GM19455 (cell line): ENCODE results near the gene FAM216B.
"Not testable (repeated sequence)": the region's sequence is repeated elsewhere in the genome, so short reads cannot be mapped to it uniquely, and the experiment has no call there.

Experiments
- ATAC-seq: cut with Tn5 transposase; IDR thresholded peaks from one replicate; pipeline ENCODE4 v1.9.1; 2021; ENCODE audit not compliant: unreplicated experiment

The FAM216B gene

DNA sequence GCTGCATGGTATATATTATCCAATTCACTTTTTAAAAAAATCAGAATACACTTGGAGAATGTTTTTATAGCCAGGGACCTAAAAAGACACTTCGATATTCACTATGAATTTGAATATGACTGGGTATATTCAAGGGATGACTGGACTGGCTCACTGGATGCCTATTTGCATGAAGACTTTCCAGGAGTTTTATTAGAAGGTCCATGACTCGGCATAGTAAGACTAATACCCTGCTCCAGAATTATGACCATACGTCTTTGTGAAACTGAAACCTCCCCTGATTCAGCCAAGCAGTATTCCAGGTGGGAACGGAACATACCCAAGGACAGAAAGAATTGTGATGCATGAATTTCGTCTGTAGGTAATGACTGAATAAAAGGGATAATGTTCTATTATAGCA lies 3.9 kb upstream of the FAM216B start:
- ATAC-seq, result no peak

DNA sequence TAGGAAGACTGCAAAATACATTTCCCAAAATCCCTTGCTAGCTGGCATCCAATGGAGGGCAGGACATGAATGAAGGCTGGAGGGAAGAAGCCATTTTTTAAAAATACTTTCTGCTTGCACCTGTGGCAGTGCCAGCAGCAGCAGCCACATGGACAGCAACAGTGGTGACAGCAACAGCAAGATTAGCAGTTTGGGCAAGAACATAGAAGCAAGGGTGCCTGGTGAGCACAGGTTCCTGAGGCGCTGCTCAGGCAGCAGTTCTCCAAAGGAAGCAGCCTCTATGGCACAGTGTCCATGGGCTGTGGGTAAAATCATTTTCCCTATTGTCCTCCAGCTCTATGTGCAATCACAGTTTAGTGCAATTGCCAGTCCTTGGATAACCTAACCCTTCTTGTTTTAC lies 1.3 kb upstream of the FAM216B start:
- ATAC-seq, result no peak

DNA sequence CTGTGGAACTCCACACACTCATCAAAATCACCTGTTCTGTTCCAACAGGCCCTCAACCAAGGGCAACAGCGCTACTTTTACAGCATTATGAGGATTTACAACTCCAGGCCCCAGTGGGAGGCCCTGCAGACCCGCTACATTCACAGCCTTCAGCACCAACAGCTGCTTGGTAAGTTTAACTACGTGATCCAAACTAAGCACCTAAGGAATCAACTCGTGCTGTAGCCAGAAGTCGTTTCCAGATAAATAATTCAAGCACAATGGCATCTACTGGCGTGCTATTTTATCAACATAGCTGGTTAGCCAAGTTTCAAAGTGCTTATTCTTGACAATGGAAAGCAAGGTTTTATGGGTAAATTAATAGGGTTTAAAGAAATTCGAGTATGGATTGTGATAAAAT lies 5.3 kb downstream of the FAM216B start:
- no peak for ATAC-seq

DNA sequence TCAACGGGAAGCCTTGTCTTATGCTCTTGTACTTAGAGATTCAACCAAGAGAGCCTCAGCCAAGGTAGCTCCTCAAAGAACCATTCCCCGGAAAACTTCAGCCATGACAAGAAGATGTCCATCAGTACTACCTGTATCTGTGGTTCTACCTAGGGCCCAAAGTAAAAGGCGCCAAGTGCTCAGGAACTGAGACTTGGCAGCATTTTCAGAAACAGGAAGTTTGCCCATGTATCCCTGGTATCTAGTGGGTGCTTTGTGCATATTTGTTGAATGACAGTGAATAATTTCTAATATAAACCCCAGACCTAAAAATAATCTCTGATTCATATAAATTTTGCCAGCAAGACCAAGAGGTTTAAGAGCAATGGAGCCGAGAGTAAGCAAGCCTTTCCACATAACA lies 7.2 kb downstream of the FAM216B start:
- ATAC-seq, result no peak

DNA sequence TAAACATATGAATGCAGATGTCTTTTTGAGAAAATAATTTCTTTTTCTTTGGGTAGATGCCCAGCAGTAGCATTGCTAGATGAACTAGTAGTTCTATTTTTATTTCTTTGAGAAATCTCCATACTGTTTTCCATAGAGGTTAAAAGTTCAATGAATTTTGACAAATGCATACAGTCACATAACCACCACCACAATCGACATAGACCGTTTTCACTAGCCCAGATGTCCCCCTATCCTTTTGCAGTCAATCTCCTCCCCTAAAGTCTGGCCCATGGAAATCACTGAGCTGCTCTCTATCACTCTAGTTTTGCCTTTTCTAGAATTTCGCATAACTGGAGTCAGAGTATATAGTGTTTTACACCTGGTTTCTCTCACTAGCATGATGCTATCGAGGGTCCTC lies 10.8 kb downstream of the FAM216B start:
- ATAC-seq, result no peak

DNA sequence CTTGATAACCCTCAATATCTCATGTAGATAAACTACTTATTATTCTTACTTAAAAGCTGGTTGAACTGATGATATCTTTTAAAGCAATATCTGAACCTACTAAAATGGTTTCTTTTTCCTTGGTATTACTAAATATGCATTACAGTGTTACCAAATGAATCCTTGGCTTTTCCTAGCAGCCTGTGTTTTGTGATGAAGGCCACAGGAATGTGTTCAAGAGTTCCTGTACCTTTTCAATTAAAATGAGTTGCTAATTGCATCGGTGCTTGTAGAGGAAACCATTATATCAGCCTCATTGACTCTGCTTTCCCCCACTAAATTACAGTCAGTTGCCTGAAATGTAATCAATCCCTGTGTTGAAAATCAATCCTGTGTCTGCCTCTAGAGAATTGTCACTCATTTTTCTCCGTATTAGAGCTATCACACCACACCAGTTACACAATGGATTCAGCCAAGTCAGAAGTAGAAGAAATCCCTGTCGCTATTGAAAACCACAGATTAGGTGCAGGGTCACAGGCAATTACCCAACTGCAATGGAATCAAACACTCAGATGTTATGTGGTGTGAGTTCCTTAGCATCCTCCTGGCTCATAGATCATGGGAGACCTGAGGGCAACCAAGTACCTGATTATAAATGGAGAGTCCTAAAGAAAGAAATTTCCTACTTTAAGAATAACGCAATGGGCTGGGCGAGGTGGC lies 13.3 kb downstream of the FAM216B start:
- no peak for ATAC-seq

DNA sequence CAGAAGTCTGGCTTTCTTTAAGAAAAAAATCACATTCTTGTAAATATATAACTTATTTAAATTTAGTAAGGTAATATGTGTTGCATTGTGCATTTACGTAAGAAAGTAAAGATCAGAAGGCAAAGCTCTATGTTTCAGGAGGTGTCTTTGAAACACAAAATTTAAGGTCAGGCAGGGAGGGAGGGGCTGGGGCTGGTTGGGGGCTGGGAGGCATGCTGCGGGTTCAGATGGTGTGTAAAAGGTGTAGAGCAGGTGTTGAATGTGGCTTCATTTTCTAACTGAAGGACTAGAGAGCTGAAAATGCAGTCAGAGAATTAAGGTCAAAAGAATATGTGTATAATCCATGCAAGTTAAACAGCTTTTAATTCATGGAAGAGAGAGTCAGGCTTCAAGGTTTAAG lies 14.3 kb downstream of the FAM216B start:
- ATAC-seq, result no peak

DNA sequence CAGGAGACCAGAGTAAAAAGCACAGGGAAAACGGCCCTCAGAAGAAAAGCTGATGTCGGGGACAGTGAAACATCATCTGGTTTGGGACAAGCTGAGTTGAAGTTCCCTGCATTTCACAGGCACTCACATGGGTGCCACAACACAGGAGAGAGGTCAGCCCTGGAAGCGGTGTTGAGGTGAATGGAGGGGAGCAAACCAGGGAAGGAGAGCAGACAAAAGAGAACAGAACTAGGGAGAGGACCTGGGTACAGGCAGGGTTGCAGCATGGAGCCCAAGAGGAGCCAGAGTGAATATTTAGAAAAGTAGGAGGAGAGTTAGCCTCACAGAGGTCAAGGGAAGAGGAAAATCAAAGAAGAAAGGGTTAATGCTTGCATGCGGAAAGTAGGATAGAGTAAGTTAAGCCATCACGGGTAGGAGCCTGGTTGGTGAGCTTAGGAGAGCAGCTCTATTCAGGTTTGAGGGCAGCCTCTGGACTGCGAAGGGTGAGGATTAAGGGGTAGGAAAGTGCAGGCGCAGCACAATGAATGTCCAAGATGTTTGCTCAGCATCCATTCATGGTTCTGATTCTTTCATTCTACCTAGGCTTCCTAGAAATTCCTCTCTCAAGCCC lies 15.5 kb downstream of the FAM216B start:
- ATAC-seq, result no peak

DNA sequence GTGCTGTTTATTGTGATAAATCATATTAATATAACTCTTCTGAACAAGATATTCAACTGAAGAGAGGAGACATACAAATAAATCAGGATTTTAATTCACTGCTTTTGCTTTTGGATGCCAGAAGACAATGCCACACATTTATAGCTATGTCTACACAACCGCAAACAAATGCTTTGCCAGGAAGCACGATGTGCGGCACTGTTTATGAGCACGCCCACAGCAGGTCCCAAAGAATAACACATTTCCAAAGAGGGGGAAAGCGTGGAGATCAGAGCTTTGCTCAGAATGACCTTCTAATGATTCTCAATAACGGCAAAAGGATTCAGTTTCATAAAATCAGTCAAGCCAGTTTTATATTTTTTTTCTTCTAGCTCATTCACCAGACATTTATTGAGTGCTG lies 16.7 kb downstream of the FAM216B start:
- ATAC-seq, result no peak

DNA sequence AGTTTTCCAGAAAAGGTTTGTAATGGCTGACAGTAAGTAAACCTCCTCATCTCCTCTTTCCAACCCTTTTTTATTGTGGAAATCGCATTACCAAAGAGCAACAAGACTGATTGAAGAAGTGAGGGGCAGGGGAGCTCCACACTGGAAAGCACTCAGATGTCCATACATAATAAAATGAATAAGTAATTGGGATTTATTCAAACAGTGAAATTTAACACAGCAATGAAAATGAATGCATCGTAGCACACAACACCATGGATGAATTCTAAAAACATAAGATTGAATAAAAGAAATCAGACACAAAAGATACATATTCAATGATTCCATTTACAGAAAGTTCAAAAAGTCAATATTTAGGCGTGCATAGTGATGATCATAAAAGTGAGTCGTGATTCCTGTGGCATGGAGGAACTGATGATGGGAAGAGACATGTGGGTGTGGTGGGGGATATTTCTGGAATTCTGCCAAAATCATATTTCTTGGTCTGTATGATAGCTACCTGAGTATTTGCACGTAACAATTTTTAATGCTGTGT lies 18.8 kb downstream of the FAM216B start:
- ATAC-seq, result no peak

DNA sequence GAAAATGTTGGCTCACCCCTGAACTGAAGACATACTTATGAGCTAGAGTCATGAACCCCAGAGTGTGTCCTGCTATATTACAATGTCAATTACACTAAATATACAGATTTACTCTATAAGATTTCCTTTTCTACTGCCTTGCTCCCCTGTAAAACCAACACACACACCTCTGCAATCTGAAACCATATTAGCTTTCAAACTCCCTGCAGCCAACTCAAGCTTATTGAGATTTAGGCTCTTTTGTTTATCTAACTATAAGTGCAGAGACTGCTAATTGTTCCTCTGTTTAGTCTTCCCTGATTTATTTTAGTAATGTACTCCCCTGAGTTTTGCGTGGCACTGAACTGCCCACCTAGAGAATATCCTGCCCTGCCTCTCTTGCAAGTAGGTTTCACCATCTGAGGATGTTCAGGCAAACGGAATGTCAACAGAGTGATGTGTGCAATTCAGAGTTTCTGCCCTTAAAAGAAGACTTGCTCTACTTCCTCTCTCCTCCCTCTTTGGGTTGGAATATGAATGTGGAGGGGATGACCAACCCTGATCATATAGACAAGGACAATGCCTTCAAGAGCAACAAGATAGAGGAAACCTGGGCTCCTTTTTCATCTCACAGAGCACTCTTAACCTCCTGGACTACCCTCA lies 22.3 kb downstream of the FAM216B start:
- ATAC-seq, result no peak

DNA sequence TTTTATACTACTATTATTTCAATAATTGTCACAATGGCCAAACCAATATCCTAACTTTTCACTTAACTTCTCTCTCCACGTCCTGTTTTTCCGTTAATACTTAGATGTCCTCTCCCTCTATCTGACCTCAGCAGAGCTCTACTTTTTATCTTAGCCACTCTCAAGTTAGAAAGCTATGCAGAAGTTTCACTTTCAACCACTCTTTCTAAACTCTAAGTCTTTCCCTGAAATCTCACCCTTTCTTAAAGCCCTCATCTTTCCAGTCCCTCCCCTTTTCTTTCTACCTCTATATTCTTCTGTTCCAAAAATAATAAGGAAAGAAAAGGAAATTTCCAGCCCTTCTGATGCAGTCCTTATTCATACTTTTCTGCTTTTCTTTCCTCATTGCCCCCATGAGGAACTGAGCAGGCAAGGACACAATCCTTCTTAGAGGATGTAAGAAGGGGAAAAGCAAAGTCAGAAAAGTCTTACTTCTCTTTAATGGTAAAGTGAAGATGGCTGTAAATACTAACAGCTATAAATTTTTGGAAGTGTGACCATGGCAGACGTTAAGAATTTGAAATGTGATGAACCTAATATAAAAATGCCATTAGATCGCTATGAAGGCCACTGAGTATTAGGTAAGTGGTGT lies 23.0 kb downstream of the FAM216B start:
- ATAC-seq, result no peak

DNA sequence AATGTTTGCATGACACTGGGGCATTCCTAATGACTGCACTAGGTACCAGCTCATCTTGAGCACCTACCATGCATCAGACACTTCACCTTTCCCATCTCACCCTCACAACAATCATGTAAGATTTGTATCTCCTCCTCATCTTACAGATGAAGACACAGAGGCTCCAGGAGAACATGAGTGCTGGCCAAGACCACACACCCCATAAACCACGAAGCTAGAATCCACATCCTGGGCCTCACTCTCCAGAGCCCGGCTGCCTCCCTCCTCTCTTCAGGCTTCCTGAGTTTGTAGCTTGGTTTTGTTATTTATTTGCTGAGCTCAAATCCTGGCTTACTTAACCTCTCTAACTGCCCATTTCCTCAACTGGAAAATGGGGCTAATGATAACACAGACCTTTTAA lies 25.9 kb downstream of the FAM216B start:
- ATAC-seq, result no peak

DNA sequence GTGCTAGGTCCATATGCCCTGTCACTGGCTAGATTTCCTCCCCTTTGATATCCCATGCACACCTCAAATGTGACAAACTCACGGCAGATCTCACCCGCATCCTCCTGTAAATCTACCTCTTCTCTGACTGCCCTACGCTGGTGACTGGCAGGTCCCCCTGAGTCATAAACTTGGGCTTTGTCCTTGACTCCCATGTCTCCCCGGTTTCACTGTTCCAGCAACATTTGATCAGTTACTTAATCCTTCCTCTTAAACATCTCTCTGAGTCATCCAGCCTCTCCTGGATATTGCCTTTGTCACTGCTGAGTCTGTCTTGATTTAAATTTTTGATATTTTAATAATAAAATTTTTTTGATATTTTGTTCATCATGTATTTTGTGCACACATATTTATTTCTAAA lies 26.5 kb downstream of the FAM216B start:
- ATAC-seq, result no peak

DNA sequence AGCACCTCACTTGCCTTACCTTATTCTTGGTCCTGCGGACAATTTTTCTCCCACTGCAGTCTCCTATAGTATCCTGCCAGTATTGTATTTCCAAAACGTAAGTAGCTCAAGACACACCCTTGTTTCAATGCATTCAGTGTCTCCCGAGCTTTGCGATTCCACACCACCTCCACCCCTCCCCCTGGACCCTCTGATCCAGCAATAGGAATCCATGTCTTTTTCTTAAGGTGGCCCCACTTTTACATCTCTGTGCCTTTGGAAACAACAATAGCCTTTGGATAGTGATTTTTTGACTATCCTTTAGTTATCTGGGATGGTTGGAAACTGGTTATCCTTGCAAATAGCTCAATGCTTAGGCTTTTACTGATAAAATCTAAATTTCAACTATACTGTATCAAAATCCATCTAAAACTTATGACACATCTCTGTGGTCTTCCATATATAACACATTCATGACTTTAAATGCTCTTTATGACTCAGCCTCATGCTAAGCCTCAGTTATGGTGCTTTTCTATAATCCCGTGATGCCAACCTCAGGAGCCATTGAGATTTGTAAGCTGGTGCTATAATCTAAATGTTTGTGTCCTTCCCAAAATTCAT lies 27.1 kb downstream of the FAM216B start:
- ATAC-seq, result no peak

DNA sequence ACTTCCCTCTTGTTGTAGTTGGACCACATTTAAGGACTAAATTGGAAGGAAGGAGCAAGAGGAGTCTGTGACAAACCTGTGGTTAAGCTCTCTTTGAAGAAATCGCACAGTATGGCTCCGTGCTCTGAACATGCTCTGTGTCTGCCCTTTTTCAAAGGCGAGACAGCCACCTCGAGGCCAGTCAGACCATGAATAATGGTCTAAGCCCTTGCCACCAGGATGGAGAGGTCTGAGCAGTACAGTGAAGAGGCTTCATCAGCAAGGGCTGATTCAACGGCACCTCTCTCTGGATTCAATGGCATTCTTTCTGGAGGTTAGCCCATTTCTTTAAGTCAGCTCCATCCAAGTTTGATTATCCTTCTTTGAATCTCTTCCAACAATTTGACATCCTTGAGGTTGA lies 30.9 kb downstream of the FAM216B start:
- no peak for ATAC-seq

DNA sequence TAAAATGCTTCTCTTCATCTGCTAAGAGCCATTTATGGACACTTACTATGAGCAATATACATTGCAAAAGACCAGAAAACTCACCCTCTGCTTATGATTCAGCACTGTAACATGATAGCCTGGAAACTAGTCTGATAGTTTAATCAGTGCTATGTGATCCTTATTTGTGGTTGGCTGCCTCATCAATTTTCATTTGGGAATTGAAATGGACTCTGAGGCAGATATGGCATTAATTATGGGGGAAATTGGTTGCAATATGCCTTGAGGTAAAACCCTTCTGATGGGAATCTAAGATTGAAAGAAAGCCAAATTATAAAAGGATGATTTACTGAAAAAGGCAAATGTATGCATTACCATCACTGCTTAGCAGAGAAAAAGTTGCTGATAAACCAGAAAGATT lies 33.5 kb downstream of the FAM216B start:
- ATAC-seq, result no peak

DNA sequence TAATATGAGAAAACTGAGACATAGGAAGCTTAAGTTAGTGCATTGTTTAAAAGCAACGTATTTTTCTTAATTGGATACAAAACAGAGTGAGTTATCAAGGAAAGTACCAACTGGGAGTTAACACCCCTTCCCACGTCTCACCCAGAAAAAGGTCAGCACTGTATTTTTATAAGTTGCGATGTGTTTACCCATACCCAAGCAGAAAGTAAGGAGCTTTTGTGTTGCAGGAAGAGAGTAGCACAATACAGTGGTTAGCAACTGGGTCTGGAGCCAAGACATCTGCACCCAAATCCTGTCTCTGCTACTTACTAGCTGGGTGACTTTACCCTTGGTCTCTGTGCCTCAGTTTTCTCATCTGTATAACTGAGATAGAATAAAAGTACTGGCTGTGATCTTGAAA lies 34.3 kb downstream of the FAM216B start:
- no peak for ATAC-seq

DNA sequence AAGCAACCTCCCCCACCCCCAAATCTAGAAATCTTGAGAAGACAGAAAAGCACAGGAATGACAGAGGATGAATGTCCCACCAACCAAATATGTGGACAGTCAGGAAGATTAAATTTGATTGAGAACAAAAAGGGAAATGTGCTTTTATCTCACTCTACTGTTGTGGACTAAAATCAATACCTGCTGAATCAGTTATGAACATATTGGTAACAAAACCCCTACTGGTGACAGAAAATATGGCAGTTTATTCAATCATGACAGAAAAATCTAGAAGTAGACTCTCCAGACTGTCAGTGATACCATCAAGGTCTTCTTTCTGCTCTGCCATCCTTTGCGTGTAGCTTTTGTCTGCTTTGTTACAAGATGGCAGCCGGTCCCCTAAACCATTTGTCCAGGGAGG lies 35.2 kb downstream of the FAM216B start:
- ATAC-seq, result no peak

DNA sequence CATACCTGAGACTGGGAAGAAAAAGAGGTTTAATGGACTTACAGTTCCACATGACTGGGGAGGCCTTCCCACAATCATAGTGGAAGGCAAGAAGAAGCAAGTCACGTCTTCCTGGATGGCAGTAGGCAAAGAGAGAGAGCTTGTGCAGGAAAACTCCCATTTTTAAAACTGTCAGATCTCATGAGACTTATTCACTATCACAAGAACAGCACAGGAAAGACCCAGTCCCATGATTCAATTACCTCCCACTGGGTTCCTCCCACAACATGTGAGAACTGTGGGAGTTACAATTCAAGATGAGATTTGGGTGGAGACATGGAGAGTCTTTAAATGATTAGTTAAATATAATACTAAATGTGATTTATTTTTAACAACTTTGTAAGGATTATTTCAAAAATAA lies 38.3 kb downstream of the FAM216B start:
- not testable (repeated sequence) for ATAC-seq

DNA sequence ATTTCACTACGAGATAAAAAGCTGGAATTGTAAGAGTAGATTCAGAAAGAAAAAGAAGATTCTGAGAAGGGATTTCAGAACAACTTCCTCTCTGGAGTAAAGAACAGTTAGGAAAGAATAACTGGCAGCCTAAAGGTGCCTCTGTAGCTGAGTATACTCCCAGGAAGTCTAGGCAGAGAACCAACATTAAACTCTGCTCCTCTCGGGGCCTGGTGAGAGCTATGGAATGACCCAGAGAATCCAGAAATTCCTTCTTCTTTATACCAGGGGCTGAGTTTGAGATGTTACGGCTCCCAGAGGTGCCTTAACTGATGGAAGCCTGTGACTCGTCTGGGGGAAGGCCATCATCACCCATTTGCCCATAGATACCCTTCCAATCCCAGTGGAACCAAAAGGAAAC lies 39.1 kb downstream of the FAM216B start:
- ATAC-seq, result no peak

DNA sequence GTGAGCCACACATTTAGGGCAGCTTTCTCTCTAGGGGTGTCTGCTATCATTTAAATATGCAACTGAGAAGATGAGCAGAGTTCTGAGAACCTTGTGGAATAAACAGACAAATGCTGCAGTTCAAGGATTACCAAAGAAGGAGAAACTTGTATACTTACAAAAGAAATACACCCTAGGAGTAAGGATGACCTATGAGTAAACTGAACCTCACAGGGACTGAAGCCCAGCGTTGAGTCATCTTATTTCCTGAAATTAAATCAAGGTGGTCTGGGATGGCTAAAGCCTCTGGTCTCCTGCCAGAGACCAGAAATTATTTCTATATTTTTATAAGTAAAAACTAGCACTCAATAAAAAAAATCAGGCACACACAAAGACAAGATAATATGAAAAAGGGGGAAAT lies 40.1 kb downstream of the FAM216B start:
- no peak for ATAC-seq
